K562 (cell line): Measurements from ENCODE around the gene ASPRV1. TPM values are rescaled to one million over a fixed set of nuclear protein-coding genes. Genes with fewer than 3 reads are reported as not detected.
A peak's percentile ranks its signal among the peaks of the same experiment; 100 is the strongest.

Source experiments
- ATAC-seq: fragments of 200-7000 bp; cut with Tn5 transposase; 3 replicates; pipeline ENCODE4 v1.9.1; 2020; ENCODE audit warnings: moderate library complexity
- BruUV-seq: library from RNA; stranded (reverse); fragments of 400-500 nt; replicated peaks from 2 replicates; lab custom pipeline; 2021; lab: Mats Ljungman, UMichigan
- CTCF ChIA-PET: fragments of 300-600 bp; formaldehyde crosslinking; extraction: SDS; loops from one replicate; lab custom pipeline; 2021; ENCODE audit warnings: low intra/inter-chr PET ratio; lab: Yijun Ruan, JAX
- POLR2A ChIA-PET: fragments of 300-600, 350-650 bp; sonication (Branson Sonifier 250); formaldehyde crosslinking; extraction: SDS; loops from one replicate; lab custom pipeline; 2021; ENCODE audit warnings: antibody characterized with exemption, inconsistent platforms; lab: Yijun Ruan, JAX
- DNase-seq, 4 experiments: peaks; one replicate each; pipeline versions ENCODE4 v3.0.0 to v3.0.0-alpha.2; 2011 to 2018; ENCODE audit warnings: low spot score in 3 of 4, mixed read lengths in 3 of 4; ENCODE audit errors: extremely low read depth in 1 of 4
- FAIRE-seq: peaks from 2 replicates; lab custom pipeline; 2011; peaks lifted over from hg19 to GRCh38; lab: Jason Lieb, UNC
- H2AFZ ChIP-seq: 2 replicates; pipeline ENCODE4 v1.6.0; 2011; ENCODE audit warnings: low read depth, low read length, control low read depth, inconsistent platforms
- H3K27ac ChIP-seq: fragments of 200-600 bp; 3 replicates; pipeline ENCODE4 v1.8.0; 2011; ENCODE audit warnings: low read depth, mild to moderate bottlenecking, control low read depth, inconsistent platforms, low read length, moderate library complexity, mixed read lengths; ENCODE audit errors: extremely low read depth
- H3K27me3 ChIP-seq, 2 experiments: fragments of 300-600 bp in 1 of 2; 2 replicates in 1 of 2; 3 replicates in 1 of 2; pipeline versions ENCODE4 v1.6.0 to v1.8.0; 2011; ENCODE audit warnings: inconsistent platforms in 2 of 2, low read length in 2 of 2, mild to moderate bottlenecking in 1 of 2, mixed read lengths in 1 of 2, moderate library complexity in 1 of 2; ENCODE audit not compliant: control insufficient read depth in 2 of 2, insufficient read depth in 2 of 2
- H3K36me3 ChIP-seq: fragments of 300-600 bp; 3 replicates; pipeline ENCODE4 v1.8.0; 2011; ENCODE audit warnings: mild to moderate bottlenecking, low read length, inconsistent platforms; ENCODE audit not compliant: control insufficient read depth, insufficient read depth
- H3K4me1 ChIP-seq, 2 experiments: fragments of 200-600 bp in 1 of 2; replicated peaks in 1 of 2; 2 replicates in 1 of 2; 3 replicates in 1 of 2; pipeline versions ENCODE4 v1.5.1 to v1.8.0; 2011; ENCODE audit warnings: inconsistent platforms in 2 of 2, low read length in 2 of 2, mild to moderate bottlenecking in 1 of 2, mixed read lengths in 1 of 2, moderate library complexity in 1 of 2; ENCODE audit not compliant: control insufficient read depth in 2 of 2, insufficient read depth in 2 of 2
- H3K4me2 ChIP-seq: 2 replicates; pipeline ENCODE4 v1.6.1; 2011; ENCODE audit warnings: low read length, control low read depth, inconsistent platforms, mixed read lengths; ENCODE audit not compliant: insufficient read depth
- H3K4me3 ChIP-seq: fragments of 200-600 bp; sonication (generic), shearing (Covaris generic); 2 replicates; pipeline ENCODE4 v1.5.1; 2016; ENCODE audit warnings: control low read depth, inconsistent platforms
- H3K79me2 ChIP-seq: fragments of 200-600 bp; 3 replicates; pipeline ENCODE4 v1.8.0; 2011; ENCODE audit warnings: low read length, inconsistent platforms; ENCODE audit not compliant: control insufficient read depth, insufficient read depth
- H3K9ac ChIP-seq, 2 experiments: 2 replicates each; pipeline versions ENCODE4 v1.6.0 to v1.6.1; 2011; ENCODE audit warnings: low read depth in 2 of 2, low read length in 2 of 2, control low read depth in 1 of 2, inconsistent platforms in 1 of 2, mild to moderate bottlenecking in 1 of 2, mixed read lengths in 1 of 2; ENCODE audit not compliant: insufficient read depth in 1 of 2
- H3K9me1 ChIP-seq: one replicate; pipeline ENCODE4 v1.6.0; 2011; ENCODE audit warnings: inconsistent platforms, mild to moderate bottlenecking, low read length, moderate library complexity; ENCODE audit not compliant: control insufficient read depth, insufficient read depth
- H3K9me3 ChIP-seq: replicated peaks from 2 replicates; pipeline ENCODE4 v1.5.1; 2011; ENCODE audit warnings: low read depth, low read length, inconsistent platforms; ENCODE audit not compliant: control insufficient read depth, insufficient read depth
- H4K20me1 ChIP-seq: replicated peaks from 2 replicates; pipeline ENCODE4 v1.6.1; 2011; ENCODE audit warnings: low read length, inconsistent platforms, mixed read lengths; ENCODE audit not compliant: control insufficient read depth, insufficient read depth
- ATF7 ChIP-seq: fragments of 450-650 bp; IDR thresholded peaks from 2 replicates; pipeline ENCODE4 v1.7.1; 2014; ENCODE audit warnings: mild to moderate bottlenecking, moderate library complexity
- C11orf30 ChIP-seq: fragments of 450-650 bp; IDR thresholded peaks from 2 replicates; pipeline ENCODE4 v1.6.1; 2016; ENCODE audit warnings: low read depth, mild to moderate bottlenecking
- CEBPB ChIP-seq: fragments of 450-650 bp; IDR thresholded peaks from 2 replicates; pipeline ENCODE4 v1.6.1; 2016; ENCODE audit warnings: missing genetic modification characterization, missing compliant biosample characterization
- CEBPG ChIP-seq, 3 experiments: fragments of 200-800 bp in 1 of 3; sonication (Bioruptor generic) in 1 of 3; sonication (generic) in 1 of 3; formaldehyde crosslinking in 1 of 3; IDR thresholded peaks in 2 of 3; conservative IDR thresholded peaks in 1 of 3; 2 replicates each; pipeline versions ENCODE4 v1.6.1 to v1.8.0; 2016 to 2022; ENCODE audit warnings: missing compliant biosample characterization in 2 of 3, missing genetic modification characterization in 2 of 3, mild to moderate bottlenecking in 1 of 3, missing genetic modification reagents in 1 of 3
- CTBP1 ChIP-seq: fragments of 450-650 bp; IDR thresholded peaks from 2 replicates; pipeline ENCODE4 v1.6.1; 2016; ENCODE audit warnings: borderline replicate concordance
- CTCF ChIP-seq, 3 experiments: IDR thresholded peaks in 2 of 3; conservative IDR thresholded peaks in 1 of 3; 2 replicates each; pipeline ENCODE4 v1.5.1; 2011 to 2012; ENCODE audit warnings: low read length in 3 of 3, mild to moderate bottlenecking in 3 of 3, control low read depth in 2 of 3, improper control_type of control experiment in 1 of 3, inconsistent platforms in 1 of 3, low read depth in 1 of 3, mixed read lengths in 1 of 3, moderate library complexity in 1 of 3; ENCODE audit not compliant: insufficient read depth in 2 of 3
- HSF4 ChIP-seq: fragments of 250-450 bp; sonication (Bioruptor Pico); IDR thresholded peaks from 2 replicates; pipeline ENCODE4 v2.1.2; 2022; ENCODE audit warnings: mild to moderate bottlenecking, moderate library complexity, borderline replicate concordance
- RCOR1 ChIP-seq, 2 experiments: IDR thresholded peaks; 2 replicates each; pipeline ENCODE4 v1.6.1; 2012; ENCODE audit warnings: low read depth in 2 of 2, low read length in 2 of 2, borderline replicate concordance in 1 of 2, improper control_type of control experiment in 1 of 2
- SPI1 ChIP-seq: IDR thresholded peaks from 2 replicates; pipeline ENCODE4 v1.6.1; 2011; ENCODE audit warnings: low read depth, low read length, control low read depth, borderline replicate concordance
- ZNF146 ChIP-seq: IDR thresholded peaks from one replicate; pipeline ENCODE4 v1.6.1; 2018; ENCODE audit warnings: missing compliant biosample characterization; ENCODE audit not compliant: unreplicated experiment
- ZNF324 ChIP-seq: fragments of 250-450 bp; sonication (Bioruptor Pico); IDR thresholded peaks from 2 replicates; pipeline ENCODE4 v1.4.0; 2020; ENCODE audit warnings: mild to moderate bottlenecking
- ZNF707 ChIP-seq: fragments of 250-450 bp; sonication (Bioruptor Pico); conservative IDR thresholded peaks from 2 replicates; pipeline ENCODE4 v1.8.0; 2022; ENCODE audit warnings: inconsistent platforms, mild to moderate bottlenecking, moderate library complexity
- WGBS: fragments of 100-300 bp; shearing (Covaris generic); methylation state at CpG from one replicate; pipeline ENCODE4 v1.1.6; 2016; ENCODE audit warnings: low coverage, mixed read lengths; ENCODE audit not compliant: insufficient coverage; ENCODE audit errors: missing lambda C conversion rate; 5-methylcytosine and 5-hydroxymethylcytosine counted together
- in situ Hi-C: fragments of 300-500 bp; cut with MboI; formaldehyde crosslinking; loops from 4 replicates; pipeline ENCODE4 v1.15.0; 2018; ENCODE audit warnings: inconsistent platforms, mixed read lengths
- intact Hi-C: fragments of 100-400 bp; cut with micrococcal nuclease; formaldehyde crosslinking; loops from 2 replicates; pipeline ENCODE4 v1.14.2; 2022
- polyA plus RNA-seq, 8 experiments: library from polyadenylated mRNA; depleted of rRNA in 4 of 8; stranded (reverse) in 5 of 8; unstranded in 3 of 8; fragments of >200 nt; fragmentation: Nextera tagmentation in 2 of 8; fragmentation: Illumina TruSeq in 1 of 8; extraction: Ambion mirVana in 2 of 8; extraction: Trizol in 1 of 8; gene quantifications; 2 replicates each; pipeline versions ENCODE4 v1.2.1 to v1.2.3, GENCODE V29; 2011 to 2014; ENCODE audit warnings: inconsistent platforms in 1 of 8, missing spikeins in 1 of 8
- total RNA-seq, 7 experiments: library from RNA; depleted of rRNA in 6 of 7; stranded (reverse); fragments of >200 nt in 6 of 7; fragmentation: Illumina TruSeq in 2 of 7; extraction: Trizol in 2 of 7; gene quantifications; 2 replicates each; pipeline versions ENCODE4 v1.2.1 to v1.2.3, GENCODE V29; 2011 to 2021; ENCODE audit warnings: low replicate concordance in 1 of 7
- TF ChIP-seq, protein P1 (sequence below): IDR thresholded peaks from 2 replicates; pipeline ENCODE4 v1.6.1; 2016; ENCODE audit warnings: missing genetic modification characterization, missing compliant biosample characterization
- TF ChIP-seq, protein P2 (sequence below): fragments of 250-450 bp; sonication (Bioruptor Pico); IDR thresholded peaks from 2 replicates; pipeline ENCODE4 v1.4.0; 2020; ENCODE audit warnings: mild to moderate bottlenecking, moderate library complexity, borderline replicate concordance

The ASPRV1 gene
- total and polyA plus RNA-seq, 9 of the 15 experiments (the other 6 are each of a cell fraction or from before 2014, with no cell fraction given): 0.17 to 0.72 (median 0.47) TPM; not detected in 1

DNA sequence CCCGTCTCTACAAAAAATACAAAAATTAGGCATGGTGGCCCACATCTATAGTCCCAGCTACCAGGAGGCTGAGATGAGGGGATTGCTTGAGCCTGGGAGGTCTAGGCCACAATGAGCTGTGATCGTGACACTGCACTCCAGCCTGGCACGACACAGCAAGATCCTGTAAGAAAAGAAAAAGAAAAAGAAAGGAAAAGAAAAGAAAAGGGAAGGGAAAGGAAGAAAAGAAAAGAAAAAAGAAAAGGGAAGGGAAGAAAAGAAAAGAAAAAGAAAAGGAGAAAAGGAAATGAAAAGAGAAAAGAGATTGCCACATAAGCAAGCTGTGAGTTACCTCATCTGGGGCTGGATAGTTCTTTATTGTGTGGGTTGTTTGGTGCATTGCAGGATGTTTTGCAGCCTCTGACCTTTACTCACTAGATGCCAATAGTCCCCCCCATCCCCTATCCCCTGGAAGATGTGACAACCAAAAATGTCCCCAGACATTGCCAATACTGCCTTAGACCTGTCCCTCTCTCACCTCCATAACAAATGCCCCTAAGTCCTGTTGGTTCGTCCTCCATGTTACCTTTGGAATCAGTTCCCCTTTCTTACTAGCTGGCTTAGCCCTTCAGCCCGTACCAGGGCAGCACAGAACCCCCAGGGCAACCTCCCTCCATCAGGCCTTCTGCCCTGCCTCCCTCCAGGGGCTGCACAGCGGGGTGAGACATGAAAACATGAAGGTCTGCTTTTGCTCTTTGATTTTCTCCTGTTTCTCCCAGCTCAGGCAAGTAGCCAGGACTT, 8.9 kb downstream of the ASPRV1 start:
- ChIA-PET CTCF (interaction anchor here (1.0 kb wide), 1 partner anchor 57 kb away, joined by 3 read pairs; no protein-coding TSS in a partner anchor), POLR2A (interaction anchor here (0.5 to 1.3 kb wide), 5 partner anchors 13 to 215 kb away, joined by 3 to 4 read pairs (median 3); no protein-coding TSS in a partner anchor)
- H3K9me1 ChIP-seq: no peaks in the 10 kb centered on the region
- ATAC-seq (no peak), FAIRE-seq (no peak), DNase-seq (no peak)
- peaks cover 14 to 16% of the 10 kb centered on the region in 2 experiments; a peak in 4 of 5 replicates for H3K4me1 ChIP-seq
- no peak overlapping the region for H3K4me2 ChIP-seq
- H3K36me3 ChIP-seq: no peaks in the 10 kb centered on the region
- H3K27me3 ChIP-seq: no peaks in the 10 kb centered on the region
- H3K79me2 ChIP-seq: no peaks in the 10 kb centered on the region
- no peak overlapping the region for H3K4me3 ChIP-seq
- no TSS peak for BruUV-seq
- no peak overlapping the region for H3K27ac ChIP-seq
- peak overlapping the region; percentile 68 for H2AFZ ChIP-seq
- intact Hi-C loops: no loop called here
- no peaks in the 10 kb centered on the region for H4K20me1 ChIP-seq
- H3K9me3 ChIP-seq: no peaks in the 10 kb centered on the region
- in situ Hi-C loops: no loop called here
- H3K9ac ChIP-seq: peak overlapping the region in 1 of 2 experiments; percentile 72; a peak in 2 of 4 replicates
- 69% methylated on average over 6 of the region's 6 CpGs for WGBS
- TF ChIP-seq C11orf30: 0 out of 2 replicates have a peak, but pooled peaks have one; percentile 17
- no peak for TF ChIP-seq ATF7
- TF ChIP-seq CEBPB: peak; percentile 41
- no peak for TF ChIP-seq HSF4 (CRISPR knock-in tag)
- no peak for TF ChIP-seq CTBP1
- no peak for TF ChIP-seq CTCF (IDR thresholded peaks at IDR 0.05 in 2 of 3, conservative IDR thresholded peaks at IDR 0.05 in 1 of 3; ENCODE audit: insufficient read depth in 2 of 3, low read depth in 1 of 3, low read length in 3 of 3)
- TF ChIP-seq ZNF324: no peak
- TF ChIP-seq, protein P1, sequence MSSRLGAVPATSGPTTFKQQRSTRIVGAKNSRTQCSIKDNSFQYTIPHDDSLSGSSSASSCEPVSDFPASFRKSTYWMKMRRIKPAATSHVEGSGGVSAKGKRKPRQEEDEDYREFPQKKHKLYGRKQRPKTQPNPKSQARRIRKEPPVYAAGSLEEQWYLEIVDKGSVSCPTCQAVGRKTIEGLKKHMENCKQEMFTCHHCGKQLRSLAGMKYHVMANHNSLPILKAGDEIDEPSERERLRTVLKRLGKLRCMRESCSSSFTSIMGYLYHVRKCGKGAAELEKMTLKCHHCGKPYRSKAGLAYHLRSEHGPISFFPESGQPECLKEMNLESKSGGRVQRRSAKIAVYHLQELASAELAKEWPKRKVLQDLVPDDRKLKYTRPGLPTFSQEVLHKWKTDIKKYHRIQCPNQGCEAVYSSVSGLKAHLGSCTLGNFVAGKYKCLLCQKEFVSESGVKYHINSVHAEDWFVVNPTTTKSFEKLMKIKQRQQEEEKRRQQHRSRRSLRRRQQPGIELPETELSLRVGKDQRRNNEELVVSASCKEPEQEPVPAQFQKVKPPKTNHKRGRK (tag): peak; percentile 92
- no peak for TF ChIP-seq ZNF707 (CRISPR knock-in tag)
- no peak for TF ChIP-seq ZNF146
- no peak for TF ChIP-seq RCOR1 (IDR thresholded peaks at IDR 0.05; ENCODE audit: borderline replicate concordance in 1 of 2, low read depth in 2 of 2, low read length in 2 of 2)
- peak; percentile 52; the same call in 1 of the 2 replicates for TF ChIP-seq SPI1
- TF ChIP-seq, protein P2, sequence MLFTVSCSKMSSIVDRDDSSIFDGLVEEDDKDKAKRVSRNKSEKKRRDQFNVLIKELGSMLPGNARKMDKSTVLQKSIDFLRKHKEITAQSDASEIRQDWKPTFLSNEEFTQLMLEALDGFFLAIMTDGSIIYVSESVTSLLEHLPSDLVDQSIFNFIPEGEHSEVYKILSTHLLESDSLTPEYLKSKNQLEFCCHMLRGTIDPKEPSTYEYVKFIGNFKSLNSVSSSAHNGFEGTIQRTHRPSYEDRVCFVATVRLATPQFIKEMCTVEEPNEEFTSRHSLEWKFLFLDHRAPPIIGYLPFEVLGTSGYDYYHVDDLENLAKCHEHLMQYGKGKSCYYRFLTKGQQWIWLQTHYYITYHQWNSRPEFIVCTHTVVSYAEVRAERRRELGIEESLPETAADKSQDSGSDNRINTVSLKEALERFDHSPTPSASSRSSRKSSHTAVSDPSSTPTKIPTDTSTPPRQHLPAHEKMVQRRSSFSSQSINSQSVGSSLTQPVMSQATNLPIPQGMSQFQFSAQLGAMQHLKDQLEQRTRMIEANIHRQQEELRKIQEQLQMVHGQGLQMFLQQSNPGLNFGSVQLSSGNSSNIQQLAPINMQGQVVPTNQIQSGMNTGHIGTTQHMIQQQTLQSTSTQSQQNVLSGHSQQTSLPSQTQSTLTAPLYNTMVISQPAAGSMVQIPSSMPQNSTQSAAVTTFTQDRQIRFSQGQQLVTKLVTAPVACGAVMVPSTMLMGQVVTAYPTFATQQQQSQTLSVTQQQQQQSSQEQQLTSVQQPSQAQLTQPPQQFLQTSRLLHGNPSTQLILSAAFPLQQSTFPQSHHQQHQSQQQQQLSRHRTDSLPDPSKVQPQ (CRISPR knock-in tag): no peak
- no peak for TF ChIP-seq CEBPG (CRISPR knock-in tag; IDR thresholded peaks at IDR 0.05)
- 0 out of 4 replicates have a peak, but pooled peaks of 1 of the 2 experiments have one; percentile 17 for TF ChIP-seq CEBPG (tag; conservative IDR thresholded peaks at IDR 0.05 in 1 of 2, IDR thresholded peaks at IDR 0.05 in 1 of 2)
